AG04450 (cell line): Measurements from ENCODE around the gene STK33. TPM values are rescaled to one million over a fixed set of nuclear protein-coding genes. Genes with fewer than 3 reads are reported as not detected.

ENCODE experiments used
- CTCF ChIA-PET: fragments of 300-600, 350-600 bp; formaldehyde crosslinking; extraction: SDS; loops from one replicate; lab custom pipeline; 2022; ENCODE audit warnings: antibody characterized with exemption, inconsistent platforms; lab: Charles Lee
- POLR2A ChIA-PET: fragments of 350-600 bp; formaldehyde crosslinking; extraction: SDS; loops from one replicate; lab custom pipeline; 2021; ENCODE audit warnings: antibody characterized with exemption, inconsistent platforms; lab: Yijun Ruan, JAX
- DNase-seq: peaks from one replicate; pipeline ENCODE4 v3.0.0-alpha.2; 2011; ENCODE audit warnings: low read depth, low spot score
- H3K27ac ChIP-seq: one replicate; pipeline ENCODE4 v1.5.1; 2012; ENCODE audit warnings: low read depth, low read length, control low read depth
- H3K27me3 ChIP-seq: one replicate; pipeline ENCODE4 v1.6.0; 2012; ENCODE audit warnings: low read length; ENCODE audit not compliant: control insufficient read depth, insufficient read depth
- H3K4me3 ChIP-seq: 2 replicates; pipeline ENCODE4 v1.5.1; 2011; ENCODE audit warnings: mild to moderate bottlenecking, low read depth, low read length, control low read depth
- H3K9me3 ChIP-seq: 2 replicates; pipeline ENCODE4 v1.5.1; 2012; ENCODE audit warnings: low read length; ENCODE audit not compliant: control insufficient read depth, insufficient read depth
- CTCF ChIP-seq: IDR thresholded peaks from 2 replicates; pipeline ENCODE4 v1.5.1; 2011; ENCODE audit warnings: low read depth, low read length, control low read depth, inconsistent platforms
- polyA plus RNA-seq: library from polyadenylated mRNA; depleted of rRNA; stranded (reverse); fragments of >200 nt; gene quantifications from 2 replicates; pipeline ENCODE4 v1.2.3, GENCODE V29; 2011

Gene STK33
- polyA plus RNA-seq, 1 experiment, result 8.3 TPM

GRCh38 chr11:8381871-8382396 is 212.1 kb downstream of the STK33 start:
- DNase-seq, result no peak
- Histone ChIP-seq H3K27ac (no peak overlapping the region), H3K9me3 (no peaks in the 10 kb centered on the region), H3K27me3 (no peaks in the 10 kb centered on the region), H3K4me3 (no peak overlapping the region)
- no peak for TF ChIP-seq CTCF
- ChIA-PET POLR2A (no interaction called here), CTCF (no interaction called here)

GRCh38 chr11:8381343-8381742 is 212.7 kb downstream of the STK33 start:
- no peak for DNase-seq
- POLR2A ChIA-PET, result no interaction called here
- no peak overlapping the region for H3K27ac ChIP-seq
- no peaks in the 10 kb centered on the region for H3K27me3 ChIP-seq
- H3K9me3 ChIP-seq, result no peaks in the 10 kb centered on the region
- CTCF ChIA-PET, result interaction anchor here (0.6 kb wide), 1 partner anchor 230 kb away, joined by 3 read pairs; no protein-coding TSS in a partner anchor
- H3K4me3 ChIP-seq, result no peak overlapping the region
- no peak for TF ChIP-seq CTCF

- no peaks in the 10 kb centered on the region for H3K27me3 ChIP-seq
- ChIA-PET CTCF (no interaction called here), POLR2A (no interaction called here)
- H3K4me3 ChIP-seq, result no peak overlapping the region
- TF ChIP-seq CTCF, result no peak
- H3K9me3 ChIP-seq, result no peaks in the 10 kb centered on the region; the same call in 1 of the 2 replicates
- DNase-seq, result no peak
- H3K27ac ChIP-seq, result no peak overlapping the region
These were observed 218.1 kb downstream of the STK33 start for GRCh38 chr11:8375932-8376331.

GRCh38 chr11:8375460-8375859 is 218.6 kb downstream of the STK33 start:
- no peak for TF ChIP-seq CTCF
- Histone ChIP-seq H3K27me3 (no peaks in the 10 kb centered on the region), H3K27ac (no peak overlapping the region), H3K9me3 (no peaks in the 10 kb centered on the region; the same call in 1 of the 2 replicates), H3K4me3 (no peak overlapping the region)
- ChIA-PET CTCF (no interaction called here), POLR2A (no interaction called here)
- DNase-seq, result no peak

- TF ChIP-seq CTCF, result no peak
- no peak for DNase-seq
- H3K27me3 ChIP-seq, result no peaks in the 10 kb centered on the region
- CTCF ChIA-PET, result no interaction called here
- POLR2A ChIA-PET, result no interaction called here
- no peak overlapping the region for H3K27ac ChIP-seq
- H3K4me3 ChIP-seq, result no peak overlapping the region
- no peaks in the 10 kb centered on the region; the same call in 1 of the 2 replicates for H3K9me3 ChIP-seq
These were observed 219.3 kb downstream of the STK33 start for GRCh38 chr11:8374716-8375115.
